NT2/D1 (cell line): ENCODE measurements around the gene COL9A3.

Experiments
- SUZ12 ChIP-seq: IDR thresholded peaks from 2 replicates; pipeline ENCODE4 v1.6.1; 2011; ENCODE audit not compliant: insufficient read length, insufficient read depth; ENCODE audit errors: extremely low read depth
- ZNF274 ChIP-seq: IDR thresholded peaks from 2 replicates; pipeline ENCODE4 v1.6.1; 2011; ENCODE audit warnings: mild to moderate bottlenecking, low read depth, low read length

GRCh38 chr20:62837790-62838127 lies 20.9 kb downstream of the COL9A3 start:
- TF ChIP-seq ZNF274 (no peak), SUZ12 (no peak)
